Esophagus muscularis mucosa (tissue), 4 donors: ENCODE data around the gene TRPT1. TPM values are rescaled to one million over a fixed set of nuclear protein-coding genes. Genes with fewer than 3 reads are reported as not detected.

Source experiments
- DNase-seq: peaks from one replicate; pipeline ENCODE4 v3.0.0-alpha.2; 2017; ENCODE audit errors: extremely low spot score
- H3K27ac ChIP-seq, 4 donors: fragments of 200-600 bp; sonication (generic); replicated peaks in 1 of 4; 1 replicate in 3 of 4; 2 replicates in 1 of 4; pipeline ENCODE4 v1.5.1; 2016 to 2019; ENCODE audit warnings: mild to moderate bottlenecking in 1 of 4
- H3K27me3 ChIP-seq, 4 donors: fragments of 200-600 bp; sonication (generic); one replicate each; pipeline versions ENCODE4 v1.5.1 to v1.6.0; 2016 to 2019
- H3K36me3 ChIP-seq, 4 donors: fragments of 200-600 bp; sonication (generic); one replicate each; pipeline ENCODE4 v1.5.1; 2016 to 2019
- H3K4me1 ChIP-seq, 4 donors: fragments of 200-600 bp; sonication (generic); one replicate each; pipeline ENCODE4 v1.5.1; 2016 to 2019
- H3K4me3 ChIP-seq, 4 donors: fragments of 200-600 bp; sonication (generic); 1 replicate in 2 of 4; 2 replicates in 2 of 4; pipeline ENCODE4 v1.5.1; 2016 to 2019; ENCODE audit warnings: mild to moderate bottlenecking in 4 of 4, moderate library complexity in 1 of 4
- H3K9me3 ChIP-seq, 4 donors: fragments of 200-600 bp; sonication (generic); 1 replicate in 3 of 4; 2 replicates in 1 of 4; pipeline ENCODE4 v1.5.1; 2016 to 2019
- EP300 ChIP-seq: sonication (generic); formaldehyde crosslinking; IDR thresholded peaks from one replicate; pipeline ENCODE4 v1.6.1; 2017; ENCODE audit warnings: antibody characterized with exemption
- POLR2A ChIP-seq: fragments of 450-650 bp; IDR thresholded peaks from one replicate; pipeline ENCODE4 v1.6.1; 2017; ENCODE audit warnings: antibody characterized with exemption, moderate library complexity, mild to moderate bottlenecking, low read depth
- POLR2AphosphoS5 ChIP-seq, 2 donors: sonication (generic); formaldehyde crosslinking; IDR thresholded peaks; one replicate each; pipeline ENCODE4 v1.6.1; 2017; ENCODE audit warnings: antibody characterized with exemption in 2 of 2
- WGBS: methylation state at CpG from one replicate; pipeline ENCODE4 v1.1.5; 2018; 5-methylcytosine and 5-hydroxymethylcytosine counted together
- intact Hi-C: fragments of 100-400 bp; cut with DNase I; formaldehyde crosslinking; loops from one replicate; pipeline ENCODE4 v1.15.1; 2023
- total RNA-seq, 4 donors: library from RNA; depleted of rRNA; stranded (reverse); fragments of >200 nt; gene quantifications; one replicate each; pipeline versions ENCODE4 v1.1.0 to v1.2.1, GENCODE V29; 2016
- TF ChIP-seq, protein P1 (sequence below), 3 experiments: fragments of 200-600 bp in 2 of 3; fragments of 450-650 bp in 1 of 3; sonication (generic) in 2 of 3; IDR thresholded peaks; one replicate each; pipeline ENCODE4 v1.5.1; 2017 to 2019; ENCODE audit warnings: antibody characterized with exemption in 3 of 3, mild to moderate bottlenecking in 2 of 3, moderate library complexity in 1 of 3

TRPT1 gene
- total RNA-seq, 4 donors from 2014 or later = 42.3 to 90.5 (median 72.1) TPM

DNA sequence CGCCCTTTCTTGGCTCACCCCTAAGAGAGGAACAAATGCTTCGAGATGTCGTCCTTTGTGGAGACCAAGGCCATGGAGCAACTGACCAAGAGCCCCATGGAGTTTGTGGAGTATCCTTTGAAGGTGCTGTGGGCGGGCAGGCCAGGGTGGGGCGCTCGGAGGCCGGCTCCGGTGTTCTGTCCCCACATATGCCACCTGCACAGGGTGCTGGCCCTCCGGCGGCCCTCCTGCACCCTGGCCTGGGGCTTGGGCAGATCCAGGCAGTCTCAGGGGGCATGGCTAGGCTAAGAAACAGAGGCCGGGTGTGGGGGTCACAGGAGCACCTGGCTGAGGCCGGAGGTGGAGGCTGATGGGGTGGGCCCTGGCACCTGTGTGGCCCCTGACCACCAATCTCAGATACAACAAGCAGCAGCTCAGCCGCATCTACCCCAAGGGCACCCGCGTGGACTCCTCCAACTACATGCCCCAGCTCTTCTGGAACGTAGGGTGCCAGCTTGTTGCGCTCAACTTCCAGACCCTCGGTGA lies 35.6 kb upstream of the TRPT1 start:
- no peak for DNase-seq
- intact Hi-C loops = no loop called here
- Histone ChIP-seq H3K9me3 (no peaks in the 10 kb centered on the region), H3K36me3 (peaks cover 33 to 98% (median 95%) of the 10 kb centered on the region in 4 donors), H3K27ac (no peak overlapping the region), H3K27me3 (no peaks in the 10 kb centered on the region), H3K4me3 (no peak overlapping the region), H3K4me1 (no peaks in the 10 kb centered on the region)
- WGBS = 94% methylated on average over 6 of the region's 18 CpGs
- TF ChIP-seq POLR2AphosphoS5 (IDR thresholded peaks at IDR 0.05) (no peak), EP300 (no peak), POLR2A (no peak)
- TF ChIP-seq, protein P1, sequence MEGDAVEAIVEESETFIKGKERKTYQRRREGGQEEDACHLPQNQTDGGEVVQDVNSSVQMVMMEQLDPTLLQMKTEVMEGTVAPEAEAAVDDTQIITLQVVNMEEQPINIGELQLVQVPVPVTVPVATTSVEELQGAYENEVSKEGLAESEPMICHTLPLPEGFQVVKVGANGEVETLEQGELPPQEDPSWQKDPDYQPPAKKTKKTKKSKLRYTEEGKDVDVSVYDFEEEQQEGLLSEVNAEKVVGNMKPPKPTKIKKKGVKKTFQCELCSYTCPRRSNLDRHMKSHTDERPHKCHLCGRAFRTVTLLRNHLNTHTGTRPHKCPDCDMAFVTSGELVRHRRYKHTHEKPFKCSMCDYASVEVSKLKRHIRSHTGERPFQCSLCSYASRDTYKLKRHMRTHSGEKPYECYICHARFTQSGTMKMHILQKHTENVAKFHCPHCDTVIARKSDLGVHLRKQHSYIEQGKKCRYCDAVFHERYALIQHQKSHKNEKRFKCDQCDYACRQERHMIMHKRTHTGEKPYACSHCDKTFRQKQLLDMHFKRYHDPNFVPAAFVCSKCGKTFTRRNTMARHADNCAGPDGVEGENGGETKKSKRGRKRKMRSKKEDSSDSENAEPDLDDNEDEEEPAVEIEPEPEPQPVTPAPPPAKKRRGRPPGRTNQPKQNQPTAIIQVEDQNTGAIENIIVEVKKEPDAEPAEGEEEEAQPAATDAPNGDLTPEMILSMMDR (IDR thresholded peaks at IDR 0.05) = no peak

DNA sequence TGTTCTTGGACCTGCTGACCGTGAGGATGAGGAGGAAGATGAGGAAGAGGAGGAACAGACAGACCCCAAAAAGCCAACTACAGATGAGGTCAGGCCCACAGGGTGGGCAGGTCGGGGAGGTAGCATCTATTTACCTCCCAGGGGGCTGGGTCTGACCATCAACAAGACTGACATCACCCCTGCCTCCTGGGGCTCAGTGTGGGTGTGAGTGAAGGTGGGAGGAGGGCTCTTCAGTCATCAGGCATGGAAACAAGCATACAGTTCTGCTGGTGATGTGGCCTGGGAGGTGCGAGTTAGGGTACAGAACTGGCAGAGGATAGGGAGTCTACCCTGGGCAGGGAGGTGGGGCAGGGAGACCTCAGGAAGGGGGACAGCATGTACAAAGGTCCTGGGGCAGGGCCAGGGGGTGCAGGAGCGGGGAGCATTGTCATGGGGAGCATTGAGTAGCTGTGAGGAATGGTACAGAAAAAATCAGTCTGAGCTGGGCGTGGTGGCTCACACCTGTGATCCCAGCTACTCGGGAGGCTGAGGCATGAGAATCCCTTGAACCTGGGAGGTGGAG lies 34.2 kb upstream of the TRPT1 start:
- peaks cover 0 to 4% (median 2%) of the 10 kb centered on the region in 4 donors for H3K4me1 ChIP-seq
- WGBS = 98% methylated on average over 5 of the region's 6 CpGs
- no peaks in the 10 kb centered on the region for H3K9me3 ChIP-seq
- intact Hi-C loops = no loop called here
- no peak overlapping the region for H3K27ac ChIP-seq
- TF ChIP-seq EP300 (no peak), POLR2AphosphoS5 (IDR thresholded peaks at IDR 0.05) (no peak), POLR2A (no peak)
- TF ChIP-seq, protein P1 (IDR thresholded peaks at IDR 0.05) = no peak
- peaks cover 47 to 98% (median 95%) of the 10 kb centered on the region in 4 donors for H3K36me3 ChIP-seq
- no peak overlapping the region for H3K4me3 ChIP-seq
- no peaks in the 10 kb centered on the region for H3K27me3 ChIP-seq
- DNase-seq = no peak

DNA sequence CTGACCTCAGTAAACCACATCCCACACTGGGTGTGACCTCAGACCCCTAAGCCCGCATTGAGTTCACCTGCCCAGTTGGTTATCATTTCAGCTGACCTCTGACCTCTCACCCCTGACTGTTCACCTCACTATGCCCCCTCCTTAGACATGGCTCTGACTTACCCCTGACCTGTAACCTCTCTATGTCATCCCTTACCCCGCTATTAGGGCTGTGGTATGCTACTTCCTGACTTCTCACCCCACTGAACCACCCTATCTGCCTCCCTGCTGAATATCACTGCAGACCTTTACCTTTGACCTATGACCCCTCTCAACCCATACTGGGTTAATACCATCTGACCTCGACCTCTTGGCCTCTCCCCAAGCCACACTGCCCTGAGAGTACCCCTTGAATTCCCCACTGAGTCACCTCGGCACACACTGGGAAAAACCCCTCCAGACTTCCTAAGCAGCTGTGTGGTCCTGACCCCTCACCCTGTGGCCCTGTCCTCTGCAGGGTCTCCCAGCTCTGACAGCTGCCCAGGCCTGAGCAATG lies 33.6 kb upstream of the TRPT1 start:
- no peak for DNase-seq
- H3K9me3 ChIP-seq = no peaks in the 10 kb centered on the region
- WGBS = 90% methylated on average over 4 of the region's 4 CpGs
- no peaks in the 10 kb centered on the region for H3K27me3 ChIP-seq
- H3K27ac ChIP-seq = no peak overlapping the region
- peaks cover 0 to 4% (median 2%) of the 10 kb centered on the region in 4 donors for H3K4me1 ChIP-seq
- no peak for TF ChIP-seq POLR2AphosphoS5 (IDR thresholded peaks at IDR 0.05)
- TF ChIP-seq, protein P1 (IDR thresholded peaks at IDR 0.05) = no peak
- no peak for TF ChIP-seq POLR2A
- no peak for TF ChIP-seq EP300
- no peak overlapping the region for H3K4me3 ChIP-seq
- peaks cover 45 to 98% (median 95%) of the 10 kb centered on the region in 4 donors for H3K36me3 ChIP-seq
- intact Hi-C loops = no loop called here

DNA sequence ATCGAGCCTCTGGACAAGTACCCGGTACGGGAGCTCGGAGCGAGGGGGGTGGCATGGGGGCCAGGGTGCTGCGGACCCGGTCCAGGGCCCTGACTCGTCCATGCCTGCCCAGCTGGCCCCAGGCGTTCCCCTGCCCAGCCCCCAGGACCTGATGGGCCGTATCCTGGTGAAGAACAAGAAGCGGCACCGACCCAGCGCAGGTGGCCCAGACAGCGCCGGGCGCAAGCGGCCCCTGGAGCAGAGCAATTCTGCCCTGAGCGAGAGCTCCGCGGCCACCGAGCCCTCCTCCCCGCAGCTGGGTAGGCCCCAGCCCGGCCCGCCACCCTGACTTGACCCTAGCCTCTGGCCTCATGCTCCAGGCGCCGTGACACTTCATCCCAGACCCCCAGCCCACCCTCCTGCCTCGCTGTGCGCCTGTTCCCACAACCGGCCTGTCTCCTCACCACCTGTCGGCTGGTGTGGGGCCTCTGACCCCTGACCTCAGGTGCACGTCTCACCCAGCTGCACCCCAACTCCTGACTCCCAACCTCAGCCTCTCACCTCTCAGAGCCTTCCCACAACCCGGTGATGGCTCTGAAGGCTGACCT lies 33.1 kb upstream of the TRPT1 start:
- peaks cover 0 to 9% (median 4%) of the 10 kb centered on the region in 4 donors for H3K4me1 ChIP-seq
- H3K27ac ChIP-seq = no peak overlapping the region
- intact Hi-C loops = no loop called here
- DNase-seq = no peak
- no peaks in the 10 kb centered on the region for H3K9me3 ChIP-seq
- no peak overlapping the region for H3K4me3 ChIP-seq
- WGBS = 95% methylated on average over 11 of the region's 32 CpGs
- no peaks in the 10 kb centered on the region for H3K27me3 ChIP-seq
- H3K36me3 ChIP-seq = peaks cover 40 to 96% (median 93%) of the 10 kb centered on the region in 4 donors
- TF ChIP-seq, protein P1 (IDR thresholded peaks at IDR 0.05) = no peak
- TF ChIP-seq EP300 = no peak
- no peak for TF ChIP-seq POLR2A
- no peak for TF ChIP-seq POLR2AphosphoS5 (IDR thresholded peaks at IDR 0.05)
